PC-3 (cell line): ENCODE results near the gene TMEM108.

Experiments
- CTCF ChIP-seq: fragments of 300-600 bp; sonication (generic); conservative IDR thresholded peaks from 2 replicates; pipeline ENCODE4 v1.5.1; 2017; ENCODE audit warnings: antibody characterized with exemption, low read depth, mild to moderate bottlenecking, low read length
- EZH2 ChIP-seq: fragments of 300-600 bp; sonication (generic); IDR thresholded peaks from one replicate; pipeline ENCODE4 v1.6.1; 2017; ENCODE audit warnings: antibody characterized with exemption, mild to moderate bottlenecking, low read length; ENCODE audit not compliant: unreplicated experiment
- EZH2phosphoT487 ChIP-seq: fragments of 300-600 bp; sonication (generic); IDR thresholded peaks from 2 replicates; pipeline ENCODE4 v1.6.1; 2018; ENCODE audit warnings: mild to moderate bottlenecking, antibody characterized with exemption, low read length, borderline replicate concordance

GRCh38 chr3:133208184-133208583, 170.0 kb downstream of the TMEM108 start:
- no peak for TF ChIP-seq EZH2phosphoT487
- TF ChIP-seq CTCF: no peak
- TF ChIP-seq EZH2: no peak
